PC-9 (cell line): ENCODE measurements around the gene MOB3B. TPM values are rescaled to one million over a fixed set of nuclear protein-coding genes. Genes with fewer than 3 reads are reported as not detected.
A peak's percentile ranks its signal among the peaks of the same experiment; 100 is the strongest.

Source experiments
- BruUV-seq: library from RNA; stranded (reverse); fragments of 400-500 nt; replicated peaks from 2 replicates; lab custom pipeline; 2021; lab: Mats Ljungman, UMichigan
- CTCF ChIA-PET: fragments of 300-600 bp; sonication (Branson Sonifier 250); formaldehyde crosslinking; loops from one replicate; lab custom pipeline; 2022; ENCODE audit warnings: antibody characterized with exemption; lab: Charles Lee
- POLR2A ChIA-PET: fragments of 300-600 bp; sonication (Branson Sonifier 250); formaldehyde crosslinking; loops from one replicate; lab custom pipeline; 2022; ENCODE audit warnings: antibody characterized with exemption; ENCODE audit not compliant: unreplicated experiment; lab: Charles Lee
- DNase-seq, 2 experiments: peaks; one replicate each; pipeline versions ENCODE4 v3.0.0 to v3.0.0-alpha.2; 2015 to 2022; ENCODE audit warnings: mixed read lengths in 1 of 2
- H2AFZ ChIP-seq: fragments of 200-600 bp; sonication (generic); 2 replicates; pipeline ENCODE4 v1.8.1; 2017; ENCODE audit warnings: antibody characterized with exemption
- H3F3A ChIP-seq: fragments of 200-600 bp; sonication (generic); 2 replicates; pipeline ENCODE4 v1.8.1; 2017; ENCODE audit warnings: antibody characterized with exemption, mild to moderate bottlenecking, low read depth; ENCODE audit not compliant: insufficient read depth
- H3K27ac ChIP-seq: fragments of 200-600 bp; sonication (generic); 2 replicates; pipeline ENCODE4 v1.6.1; 2016; ENCODE audit warnings: mixed run types
- H3K27me3 ChIP-seq: fragments of 200-600 bp; sonication (generic); 2 replicates; pipeline ENCODE4 v1.6.1; 2016; ENCODE audit warnings: low read depth, mixed run types; ENCODE audit not compliant: insufficient read depth
- H3K36me3 ChIP-seq: fragments of 200-600 bp; sonication (generic); 2 replicates; pipeline ENCODE4 v1.6.1; 2016; ENCODE audit warnings: low read depth, mixed run types
- H3K4me1 ChIP-seq: fragments of 200-600 bp; sonication (generic); replicated peaks from 2 replicates; pipeline ENCODE4 v1.6.1; 2016; ENCODE audit warnings: mixed run types; ENCODE audit not compliant: insufficient read depth
- H3K4me2 ChIP-seq: fragments of 200-600 bp; sonication (generic); 2 replicates; pipeline ENCODE4 v1.6.1; 2017; ENCODE audit warnings: mixed run types
- H3K4me3 ChIP-seq: fragments of 200-600 bp; sonication (generic); 2 replicates; pipeline ENCODE4 v1.6.1; 2016; ENCODE audit warnings: mixed run types
- H3K79me2 ChIP-seq: fragments of 200-600 bp; sonication (generic); 2 replicates; pipeline ENCODE4 v1.6.1; 2017; ENCODE audit warnings: low read depth, mixed run types
- H3K9me2 ChIP-seq: fragments of 200-600 bp; sonication (generic); 2 replicates; pipeline ENCODE4 v1.8.1; 2017; ENCODE audit warnings: mild to moderate bottlenecking; ENCODE audit not compliant: insufficient read depth
- H3K9me3 ChIP-seq: fragments of 200-600 bp; sonication (generic); 2 replicates; pipeline ENCODE4 v1.8.1; 2016; ENCODE audit warnings: low read depth; ENCODE audit not compliant: insufficient read depth
- H4K20me1 ChIP-seq: fragments of 200-600 bp; sonication (generic); 2 replicates; pipeline ENCODE4 v1.8.1; 2017; ENCODE audit not compliant: insufficient read depth
- CTCF ChIP-seq: fragments of 200-600 bp; sonication (generic); conservative IDR thresholded peaks from 2 replicates; pipeline ENCODE4 v1.6.1; 2017; ENCODE audit warnings: mixed run types, antibody characterized with exemption, mild to moderate bottlenecking, moderate library complexity
- EZH2 ChIP-seq: fragments of 200-600 bp; sonication (generic); IDR thresholded peaks from 2 replicates; pipeline ENCODE4 v1.8.0; 2017; ENCODE audit warnings: antibody characterized with exemption, low read depth
- intact Hi-C: fragments of 100-400 bp; cut with micrococcal nuclease; formaldehyde crosslinking; loops from one replicate; pipeline ENCODE4 v1.10.0; 2022; ENCODE audit not compliant: unreplicated experiment
- total RNA-seq: library from RNA; stranded (reverse); gene quantifications from 2 replicates; pipeline ENCODE4 v1.2.3, GENCODE V29; 2021

Gene MOB3B
- total RNA-seq, 1 experiment from 2014 or later = 4.4 TPM

- POLR2A ChIA-PET = no interaction called here
- no peaks in the 10 kb centered on the region for H3K9me2 ChIP-seq
- H3K79me2 ChIP-seq = no peaks in the 10 kb centered on the region
- no peaks in the 10 kb centered on the region for H3F3A ChIP-seq
- no peaks in the 10 kb centered on the region for H3K36me3 ChIP-seq
- peak overlapping the region; percentile 66 for H3K4me2 ChIP-seq
- H3K4me3 ChIP-seq = peak overlapping the region; percentile 20; the same call in 1 of the 2 replicates
- peak; percentile 48 to 56 for DNase-seq
- CTCF ChIA-PET = no interaction called here
- H4K20me1 ChIP-seq = no peaks in the 10 kb centered on the region
- intact Hi-C loops = no loop called here
- 0 out of 2 replicates have a peak overlapping the region, but pooled peaks have one; percentile 35 for H3K27ac ChIP-seq
- H3K27me3 ChIP-seq = no peaks in the 10 kb centered on the region
- peaks cover 10% of the 10 kb centered on the region for H3K4me1 ChIP-seq
- BruUV-seq = no TSS peak
- peak overlapping the region; percentile 73 for H2AFZ ChIP-seq
- TF ChIP-seq EZH2 (no peak), CTCF (no peak)
- H3K9me3 ChIP-seq = no peaks in the 10 kb centered on the region
Observed at GRCh38 chr9:27303219-27303618, 226.4 kb downstream of the MOB3B start.

GRCh38 chr9:27297050-27297449 lies 232.6 kb downstream of the MOB3B start, which contains the start of gene EQTN:
TSS of gene EQTN (minus strand) at chr9:27297150. CDS start at chr9:27297055, 95 bp downstream.
- no TSS peak for BruUV-seq
- Histone ChIP-seq H4K20me1 (no peaks in the 10 kb centered on the region), H3K27me3 (no peaks in the 10 kb centered on the region), H3K4me3 (no peak within 1 kb of the TSS), H3K9me3 (no peaks in the 10 kb centered on the region), H3K4me2 (no peak within 1 kb of the TSS), H3K4me1 (no peaks in the 10 kb centered on the region), H3K27ac (no peak within 1 kb of the TSS), H3K79me2 (no peaks in the 10 kb centered on the region), H2AFZ (no peak within 1 kb of the TSS), H3F3A (no peaks in the 10 kb centered on the region), H3K9me2 (no peaks in the 10 kb centered on the region), H3K36me3 (no peaks in the 10 kb centered on the region)
- ChIA-PET POLR2A (no interaction called here), CTCF (no interaction called here)
- no peak for DNase-seq
- TF ChIP-seq CTCF (no peak), EZH2 (no peak)
- intact Hi-C loops = no loop called here

- H4K20me1 ChIP-seq = no peaks in the 10 kb centered on the region
- no peak overlapping the region for H3K27ac ChIP-seq
- H3K4me2 ChIP-seq = no peak overlapping the region
- no peaks in the 10 kb centered on the region for H3K27me3 ChIP-seq
- BruUV-seq = no TSS peak
- H2AFZ ChIP-seq = no peak overlapping the region
- H3K4me3 ChIP-seq = no peak overlapping the region
- H3K9me3 ChIP-seq = no peaks in the 10 kb centered on the region
- POLR2A ChIA-PET = no interaction called here
- H3K36me3 ChIP-seq = no peaks in the 10 kb centered on the region
- intact Hi-C loops = no loop called here
- no peak for DNase-seq
- no peaks in the 10 kb centered on the region for H3K4me1 ChIP-seq
- H3K79me2 ChIP-seq = no peaks in the 10 kb centered on the region
- TF ChIP-seq CTCF = no peak
- no peak for TF ChIP-seq EZH2
- H3K9me2 ChIP-seq = no peaks in the 10 kb centered on the region
- H3F3A ChIP-seq = no peaks in the 10 kb centered on the region
- CTCF ChIA-PET = no interaction called here
Observed at GRCh38 chr9:27293996-27294395, 235.6 kb downstream of the MOB3B start.
